ENCODE results near the gene MAJIN. TPM values are rescaled to one million over a fixed set of nuclear protein-coding genes. Genes with fewer than 3 reads are reported as not detected.

The MAJIN gene
- total RNA-seq, 2 donors from 2014 or later, result not detected

DNA sequence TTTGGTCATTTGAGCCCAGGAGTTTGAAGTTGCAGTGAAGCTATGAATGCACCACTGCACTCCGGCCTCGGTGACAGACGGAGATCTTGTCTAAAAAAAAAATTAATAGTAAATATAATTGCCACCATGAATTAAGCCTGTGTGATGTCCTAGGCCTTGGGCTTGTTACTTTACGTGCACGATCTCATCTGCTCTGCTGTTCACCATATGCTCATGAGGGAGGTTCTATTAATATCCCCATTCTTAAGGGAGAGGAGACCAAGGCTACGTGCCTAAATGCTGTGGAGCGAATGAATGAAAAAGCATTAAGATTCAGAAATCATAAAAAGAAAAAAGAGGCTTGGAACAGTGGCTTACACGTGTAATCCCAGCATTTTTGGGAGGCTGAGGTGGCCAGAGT, 52.3 kb downstream of the MAJIN start:
- ATAC-seq (no peak), DNase-seq (no peak)
- intact Hi-C loops (cut with DNase I, micrococcal nuclease), result no loop called here

DNA sequence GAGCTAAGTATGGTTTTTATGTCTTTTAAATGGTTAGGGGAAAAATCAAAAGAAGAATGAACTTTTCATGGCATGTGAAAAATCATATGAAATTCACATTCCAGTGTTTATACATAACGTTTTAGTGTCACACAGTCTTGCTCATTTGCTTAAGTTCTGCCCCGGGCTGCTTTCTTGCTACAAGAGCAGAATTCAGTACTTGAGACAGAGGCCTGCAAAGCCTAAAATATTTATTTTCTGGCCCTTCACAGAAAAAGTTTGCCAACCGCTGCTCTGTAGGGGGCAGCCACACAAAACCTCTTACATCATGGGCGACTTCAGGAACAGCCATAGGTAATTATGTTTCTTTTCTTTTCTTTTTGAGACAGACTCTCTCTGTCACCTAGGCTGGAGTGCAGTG, 53.9 kb downstream of the MAJIN start:
- ATAC-seq (no peak), DNase-seq (no peak)
- intact Hi-C loops (cut with DNase I, micrococcal nuclease), result no loop called here

DNA sequence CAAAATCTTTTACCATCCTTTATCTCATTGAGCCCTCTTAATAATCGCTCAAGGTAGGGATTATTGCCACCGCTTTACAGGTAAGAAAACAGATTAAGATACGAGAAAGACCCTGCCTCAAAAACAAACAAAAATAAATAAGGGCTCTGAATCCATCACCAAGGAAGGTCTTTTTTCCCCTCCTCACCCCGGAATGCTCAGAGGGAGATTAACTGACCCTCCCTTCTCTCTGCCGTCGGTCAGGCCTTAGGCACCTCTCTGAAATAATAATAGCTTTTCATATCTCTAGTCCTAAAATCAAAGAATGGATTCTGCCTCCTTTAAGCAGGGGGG, 54.3 kb downstream of the MAJIN start:
- ATAC-seq, result no peak
- intact Hi-C loops (cut with DNase I, micrococcal nuclease), result no loop called here

DNA sequence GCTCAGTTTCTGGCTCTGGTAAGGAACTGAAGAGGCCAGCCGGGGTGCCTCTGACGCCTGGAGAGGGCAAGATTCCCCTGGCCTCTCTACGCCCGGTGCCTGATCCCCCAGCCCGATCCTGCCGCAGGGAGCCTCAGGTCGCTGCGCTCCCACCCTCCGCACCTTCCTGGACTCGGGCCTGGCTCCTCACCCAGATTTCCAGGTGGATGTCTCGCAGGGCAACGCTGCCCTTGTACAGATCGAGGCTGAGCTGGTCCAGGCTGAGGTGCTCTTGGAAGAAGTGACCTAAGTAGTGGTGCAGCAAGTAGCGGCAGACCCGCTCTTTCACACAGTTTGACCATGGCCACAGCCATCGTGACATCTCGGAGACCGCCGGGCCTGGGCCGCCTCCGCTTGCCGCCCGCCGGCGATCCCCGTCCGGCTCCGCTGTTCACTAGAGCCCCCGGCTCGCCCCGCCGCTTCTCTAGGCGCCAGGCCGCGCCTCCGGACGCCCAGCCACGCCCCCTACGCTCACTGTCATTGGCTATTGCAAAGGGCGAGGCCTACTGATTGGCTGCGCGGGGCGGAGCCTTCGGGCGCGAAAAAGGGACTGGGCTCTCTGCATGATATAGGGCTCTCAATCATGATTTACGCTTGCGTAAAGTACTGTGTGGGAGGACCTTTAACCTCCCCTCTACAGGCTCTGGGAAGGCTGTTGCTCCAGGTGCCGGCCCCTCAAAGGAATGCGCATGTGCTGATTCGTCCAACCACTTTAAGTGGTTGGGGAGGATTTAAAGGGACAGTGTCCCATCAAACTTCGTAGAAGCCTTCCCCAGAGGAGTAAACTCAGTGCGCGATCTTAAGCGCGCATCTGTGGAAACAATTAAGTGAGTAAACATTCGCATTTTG, 54.9 kb downstream of the MAJIN start, which contains the start of gene ATG2A:
Gene ATG2A (minus strand): TSS at position 435 of the 888 bp plus-strand sequence. CDS start 74 bp downstream, at position 361.
- intact Hi-C loops (cut with DNase I, micrococcal nuclease), result no loop called here
- ATAC-seq (peak; percentile 93), DNase-seq (peak; percentile 99 to 100)

More for the DNA sequence above, 54.3 kb downstream of the MAJIN start:
- no peak for DNase-seq

DNA sequence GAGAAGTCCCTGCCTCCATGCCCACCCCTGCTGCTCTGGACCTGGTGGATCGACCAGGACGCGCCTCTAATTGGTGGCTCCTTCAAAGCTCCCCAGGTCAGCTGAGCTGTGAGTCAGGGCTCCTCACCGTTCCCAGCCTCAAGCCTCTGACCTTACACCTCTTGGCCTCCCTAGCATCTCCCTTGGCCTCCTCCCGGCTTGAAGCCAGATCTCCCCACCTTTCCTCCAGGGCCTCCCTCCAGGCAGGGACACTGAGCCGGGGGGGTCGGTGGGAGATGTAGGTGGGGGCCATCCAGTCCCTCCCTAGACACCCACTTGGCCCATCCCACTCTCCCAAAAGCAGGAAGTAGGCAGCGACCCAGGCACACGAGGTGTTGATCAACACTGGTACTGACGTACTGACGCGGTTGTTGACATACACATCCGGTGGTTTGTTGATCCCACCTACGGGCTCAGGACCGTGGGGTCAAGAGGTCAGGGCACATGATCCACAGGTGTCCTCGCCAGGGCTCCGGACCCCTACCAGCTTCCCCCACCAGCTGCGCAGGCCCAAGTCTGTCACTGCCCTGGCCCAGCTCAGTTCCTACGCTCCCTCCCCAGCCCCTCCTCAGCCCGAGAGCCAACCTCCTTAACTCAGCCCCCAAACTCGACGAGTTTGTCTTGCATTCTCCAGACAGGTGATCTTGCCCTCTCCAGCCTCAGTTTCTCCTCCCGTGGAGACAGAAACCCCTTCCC, 55.7 kb downstream of the MAJIN start:
- DNase-seq, result peak; percentile 52 to 67
- intact Hi-C loops (cut with DNase I, micrococcal nuclease), result no loop called here
- ATAC-seq, result peak; percentile 28

DNA sequence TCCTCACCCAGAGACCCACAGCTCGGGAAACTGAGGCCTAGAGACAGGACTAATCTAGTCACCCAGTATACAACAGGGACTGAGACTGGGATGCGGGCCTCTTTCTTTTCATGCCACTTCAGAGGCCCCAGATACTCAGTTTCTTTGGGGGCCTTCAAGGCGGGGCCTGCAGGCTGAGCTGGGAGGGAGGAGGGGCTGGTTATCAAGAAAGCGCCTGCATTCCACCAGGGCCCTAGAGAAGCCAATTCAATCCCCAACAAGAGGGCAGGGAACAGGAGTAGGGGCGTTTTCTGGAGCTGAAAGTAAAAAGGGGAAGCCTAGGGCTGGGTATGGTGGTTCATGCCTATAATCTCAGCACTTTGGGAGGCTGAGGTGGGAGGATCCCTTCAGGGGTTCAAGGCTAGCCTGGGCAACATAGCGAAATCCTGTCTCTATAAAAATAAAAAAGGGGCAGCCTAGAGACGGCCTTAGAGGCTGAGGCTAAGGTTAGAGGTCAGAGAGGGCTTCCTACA, 56.5 kb downstream of the MAJIN start:
- no peak for DNase-seq
- no peak for ATAC-seq
- intact Hi-C loops (cut with DNase I, micrococcal nuclease), result no loop called here

DNA sequence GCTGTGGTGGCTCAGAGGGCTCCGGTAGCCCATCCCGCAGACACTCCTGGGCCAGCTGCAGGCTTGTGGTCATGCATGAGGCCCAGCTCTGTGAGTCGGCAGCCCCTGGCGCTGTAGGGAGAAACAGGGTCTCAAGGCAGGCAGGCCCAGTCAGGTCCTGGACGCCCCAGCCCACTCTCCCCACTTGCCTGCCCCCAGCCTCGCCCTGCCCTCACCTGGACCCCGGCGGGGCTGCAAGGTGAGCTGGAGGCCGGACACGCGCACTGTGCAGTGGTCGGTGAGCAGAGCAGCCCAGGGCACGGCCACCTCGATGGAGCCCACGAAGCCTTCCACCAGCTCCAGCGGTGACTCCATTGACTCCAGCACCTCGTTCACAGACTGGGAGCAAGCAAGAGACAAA, 57.8 kb downstream of the MAJIN start:
- DNase-seq (no peak), ATAC-seq (no peak)
- intact Hi-C loops (cut with DNase I, micrococcal nuclease), result no loop called here

DNA sequence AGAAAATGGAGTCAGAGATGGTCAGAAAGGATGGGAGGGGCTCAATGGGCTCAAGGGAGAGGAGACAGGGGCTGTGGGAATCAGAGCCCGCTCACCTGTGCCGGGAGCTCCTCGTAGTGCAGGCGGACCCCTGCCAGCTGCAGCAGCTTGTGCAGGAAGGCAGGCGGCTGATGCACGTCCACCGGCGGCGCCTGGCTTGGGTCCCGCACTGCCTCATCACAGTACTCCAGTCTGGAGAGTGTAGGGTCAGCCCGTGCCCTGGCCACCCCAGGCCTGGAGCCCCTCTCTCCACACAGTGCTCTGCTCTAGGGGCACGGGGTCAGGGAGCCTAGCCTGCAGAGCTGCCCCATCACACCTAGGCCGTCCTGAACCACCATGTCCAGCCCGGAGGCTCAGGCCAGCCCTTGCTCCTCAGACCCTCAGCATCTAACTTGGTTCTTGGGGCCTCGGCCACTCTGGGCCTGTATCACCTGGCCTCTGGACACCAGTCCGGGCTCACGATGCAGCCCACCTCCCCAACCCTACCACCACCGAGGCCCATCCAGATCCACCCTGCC, 58.7 kb downstream of the MAJIN start:
- ATAC-seq (no peak), DNase-seq (no peak)
- intact Hi-C loops (cut with DNase I, micrococcal nuclease), result no loop called here

DNA sequence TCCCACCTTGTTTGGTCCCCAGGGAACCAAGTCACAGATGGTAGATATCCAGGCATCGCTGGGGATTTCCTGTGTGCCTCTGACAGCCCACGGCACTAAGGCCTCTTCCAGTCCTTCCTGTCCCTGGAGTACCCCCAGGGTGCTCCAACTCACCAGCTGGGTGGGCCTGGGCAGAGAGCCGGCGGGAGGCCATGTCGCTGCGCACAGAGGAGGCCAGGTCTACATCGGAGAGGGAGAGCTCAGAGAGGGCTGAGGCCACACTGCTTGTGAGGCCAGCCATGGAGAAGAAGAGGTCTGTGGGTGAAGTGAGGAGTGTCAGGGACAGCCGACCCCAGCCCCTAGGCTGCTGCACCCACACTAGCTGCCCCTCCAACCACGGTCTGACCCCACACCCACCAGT, 60.2 kb downstream of the MAJIN start:
- no peak for DNase-seq
- no peak for ATAC-seq
- intact Hi-C loops (cut with DNase I, micrococcal nuclease), result no loop called here

DNA sequence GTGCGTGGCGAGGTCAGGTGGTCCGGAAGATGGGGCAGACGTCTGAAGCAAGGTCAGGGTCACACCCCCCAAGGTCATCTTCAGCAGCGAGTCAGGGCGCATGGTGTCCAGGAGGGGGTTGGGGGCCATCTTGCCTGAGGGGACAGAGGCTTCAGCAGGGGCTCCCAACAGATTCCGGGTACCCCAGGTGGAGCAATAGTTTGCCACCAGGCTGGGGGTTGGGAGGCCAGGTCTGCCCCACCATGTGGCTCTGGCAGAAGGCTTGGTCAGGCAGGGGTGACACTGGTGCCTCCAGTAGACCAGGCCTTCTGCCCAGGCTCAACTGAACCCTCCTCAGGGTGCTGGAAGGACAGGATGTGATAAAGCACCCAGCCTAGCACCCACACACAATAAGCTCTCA, 60.8 kb downstream of the MAJIN start:
- DNase-seq (no peak), ATAC-seq (no peak)
- intact Hi-C loops (cut with DNase I, micrococcal nuclease), result no loop called here

DNA sequence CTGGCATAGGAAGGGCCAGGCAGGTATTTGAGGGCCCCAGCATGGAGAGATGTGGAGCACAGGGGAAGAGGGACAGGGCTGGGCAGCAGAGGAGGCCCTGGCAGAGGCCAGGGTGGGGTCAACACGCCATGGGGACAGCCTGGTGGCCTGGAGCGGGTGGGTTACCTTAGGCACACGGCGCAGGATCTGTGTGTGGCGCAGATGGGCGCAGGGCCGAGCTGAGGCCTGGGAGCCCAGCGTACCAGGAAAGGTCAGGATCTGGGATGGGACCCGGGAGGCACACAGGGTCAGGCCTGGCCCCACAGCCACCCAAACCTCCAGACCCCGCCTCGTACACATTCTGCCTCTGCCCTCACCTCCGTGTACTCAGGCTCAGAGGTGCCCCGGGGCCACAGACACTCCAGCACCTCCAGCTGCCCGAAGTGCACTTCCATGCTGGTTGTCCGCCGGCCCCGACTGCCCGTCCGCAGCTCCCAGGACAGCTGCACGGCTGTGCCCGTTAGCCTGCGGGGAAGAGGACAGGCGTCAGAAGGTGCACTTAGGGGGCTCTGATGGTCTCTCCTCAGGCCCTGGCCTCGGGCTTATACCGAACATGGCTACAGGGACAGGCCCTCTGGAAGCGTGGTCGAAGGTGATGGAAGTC, 61.3 kb downstream of the MAJIN start:
- no peak for ATAC-seq
- intact Hi-C loops (cut with DNase I, micrococcal nuclease), result no loop called here
- no peak for DNase-seq

DNA sequence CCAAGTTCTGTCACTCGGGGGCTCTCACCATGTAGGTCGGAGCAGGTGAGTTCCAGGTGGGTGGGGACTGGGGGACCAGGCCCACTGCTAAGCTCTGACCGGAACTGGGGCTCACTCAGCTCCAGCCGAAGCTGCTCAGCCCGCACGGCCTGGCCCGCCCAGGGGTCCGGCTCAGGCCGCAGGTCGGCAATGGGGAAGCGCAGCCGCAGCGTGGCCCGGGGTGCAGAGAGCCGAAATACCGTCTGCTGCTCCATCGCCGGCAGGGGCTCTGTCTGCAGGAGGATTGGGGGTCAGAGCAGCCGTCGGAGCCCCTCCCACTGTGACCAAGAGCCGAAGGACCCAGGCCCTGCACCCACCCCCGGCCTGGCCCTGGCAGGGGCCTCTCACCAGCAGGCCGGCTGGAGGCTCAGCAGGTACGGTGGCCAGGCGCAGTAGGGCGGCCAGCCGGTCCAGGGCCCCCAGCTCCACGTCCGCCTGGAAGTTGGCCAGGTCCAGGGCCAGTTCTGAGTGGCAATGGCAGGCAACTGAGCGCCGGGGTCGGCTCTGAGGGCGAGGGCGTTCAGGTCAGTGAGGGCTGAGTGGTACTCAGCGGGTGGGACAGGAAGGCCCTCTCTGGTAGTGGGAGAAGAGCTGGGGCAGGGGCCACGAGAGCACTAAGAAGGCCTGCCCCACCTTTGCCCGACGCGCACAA, 62.1 kb downstream of the MAJIN start:
- no peak for DNase-seq
- ATAC-seq, result no peak
- intact Hi-C loops (cut with DNase I, micrococcal nuclease), result no loop called here

DNA sequence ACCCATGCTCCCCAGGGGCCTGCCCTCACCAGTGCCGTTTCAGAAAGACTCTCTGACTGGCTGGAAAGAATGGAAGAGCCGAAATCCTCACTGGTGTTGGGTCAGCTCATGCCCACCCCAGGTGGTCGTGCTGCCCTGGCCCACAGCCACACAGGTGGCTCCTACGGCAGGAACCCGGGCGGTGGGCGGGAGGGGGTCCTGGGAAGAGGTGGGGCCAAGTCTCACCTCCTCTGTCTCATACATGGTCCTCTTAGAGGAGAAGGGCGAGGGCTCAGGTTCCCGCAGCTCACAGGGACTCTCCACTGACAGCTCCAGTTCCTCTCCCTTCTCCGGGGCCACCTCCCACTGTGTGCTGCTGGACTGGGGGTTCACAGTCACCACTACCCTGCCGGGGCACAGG, 63.1 kb downstream of the MAJIN start:
- ATAC-seq (no peak), DNase-seq (no peak)
- intact Hi-C loops (cut with DNase I, micrococcal nuclease), result no loop called here

DNA sequence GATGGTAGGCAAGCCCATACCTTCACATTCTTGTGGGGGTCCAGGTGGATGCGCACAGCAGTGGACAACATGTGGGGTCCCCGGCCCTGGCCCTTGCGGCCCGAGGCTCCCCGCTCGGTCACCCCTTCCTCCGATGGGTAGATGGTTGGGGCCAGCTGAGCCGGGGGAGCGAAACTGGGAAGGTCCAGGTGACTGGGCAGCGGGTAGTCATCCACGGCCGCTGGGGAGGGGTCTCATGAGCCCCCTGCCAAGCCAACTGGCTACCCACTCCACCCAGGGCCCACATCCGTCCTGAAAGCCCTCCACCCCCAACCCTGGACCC, 65.6 kb downstream of the MAJIN start:
- no peak for ATAC-seq
- no peak for DNase-seq
- intact Hi-C loops (cut with DNase I, micrococcal nuclease), result no loop called here

DNA sequence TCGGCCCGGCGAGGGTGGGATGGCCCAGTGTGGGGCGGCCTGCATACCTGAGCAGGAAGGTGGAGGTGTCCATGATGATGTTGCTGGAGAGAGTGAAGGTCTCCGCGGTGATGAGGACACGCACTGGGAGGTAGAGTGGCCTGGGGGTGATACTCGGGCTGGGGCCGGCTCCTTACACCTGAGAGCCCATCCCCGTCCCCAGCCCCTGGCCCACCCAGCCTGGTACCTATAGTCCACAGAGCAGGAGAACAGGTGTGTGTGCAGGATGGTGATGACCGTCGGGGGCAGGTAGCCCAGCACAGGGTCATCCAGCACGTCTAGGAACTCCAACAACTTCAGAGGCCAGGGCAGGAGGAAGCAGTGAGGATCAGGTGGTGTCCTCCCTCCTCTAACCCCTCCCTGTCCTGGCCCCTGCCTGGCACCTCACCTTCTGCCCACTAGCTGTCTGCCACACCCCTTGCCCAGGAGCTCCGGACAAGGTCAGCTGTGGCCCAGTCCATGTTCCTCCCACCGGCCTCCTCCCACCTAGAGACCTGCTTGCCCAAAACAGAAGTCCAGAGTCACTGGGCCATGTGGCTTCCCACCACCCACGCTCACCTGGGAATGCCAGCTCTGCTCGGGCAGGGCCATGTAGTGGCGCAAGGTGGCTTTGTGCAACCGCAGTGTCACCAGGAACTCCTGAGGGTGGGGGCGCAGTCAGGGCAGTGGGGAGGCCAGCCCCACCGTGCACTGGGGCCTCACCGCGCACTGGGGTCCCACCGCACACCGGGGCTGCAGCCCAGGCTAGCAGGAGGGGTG, 66.2 kb downstream of the MAJIN start:
- intact Hi-C loops (cut with DNase I, micrococcal nuclease), result no loop called here
- DNase-seq, result no peak
- peak; percentile 38 for ATAC-seq

DNA sequence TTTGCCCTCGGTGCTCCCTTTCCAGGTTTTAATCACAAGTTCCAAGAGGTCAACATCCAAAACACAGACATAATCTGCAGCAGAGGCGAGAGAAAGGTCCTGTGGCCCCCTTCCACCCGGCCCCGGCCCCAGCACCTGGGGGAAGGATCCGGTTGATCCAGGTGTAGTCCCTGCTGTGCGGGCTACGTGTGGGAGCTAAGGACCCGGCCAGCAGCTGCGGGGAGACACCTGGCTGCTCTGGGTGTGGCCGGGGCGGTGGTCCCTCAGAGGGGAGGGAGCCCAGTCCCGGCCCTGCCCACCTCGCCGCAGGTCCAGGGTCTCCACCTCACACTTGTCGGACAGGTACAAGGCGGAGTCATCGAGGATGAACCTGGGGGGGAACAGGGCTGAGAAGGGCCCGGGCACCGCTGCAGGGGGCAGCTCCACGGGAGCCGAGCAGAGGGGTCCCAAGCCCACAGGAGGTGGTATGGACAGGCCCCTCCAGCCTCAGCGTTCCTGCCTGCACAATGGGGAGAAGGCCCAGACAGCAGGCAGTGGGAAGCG, 68.5 kb downstream of the MAJIN start:
- ATAC-seq (no peak), DNase-seq (no peak)
- intact Hi-C loops (cut with DNase I, micrococcal nuclease), result no loop called here

DNA sequence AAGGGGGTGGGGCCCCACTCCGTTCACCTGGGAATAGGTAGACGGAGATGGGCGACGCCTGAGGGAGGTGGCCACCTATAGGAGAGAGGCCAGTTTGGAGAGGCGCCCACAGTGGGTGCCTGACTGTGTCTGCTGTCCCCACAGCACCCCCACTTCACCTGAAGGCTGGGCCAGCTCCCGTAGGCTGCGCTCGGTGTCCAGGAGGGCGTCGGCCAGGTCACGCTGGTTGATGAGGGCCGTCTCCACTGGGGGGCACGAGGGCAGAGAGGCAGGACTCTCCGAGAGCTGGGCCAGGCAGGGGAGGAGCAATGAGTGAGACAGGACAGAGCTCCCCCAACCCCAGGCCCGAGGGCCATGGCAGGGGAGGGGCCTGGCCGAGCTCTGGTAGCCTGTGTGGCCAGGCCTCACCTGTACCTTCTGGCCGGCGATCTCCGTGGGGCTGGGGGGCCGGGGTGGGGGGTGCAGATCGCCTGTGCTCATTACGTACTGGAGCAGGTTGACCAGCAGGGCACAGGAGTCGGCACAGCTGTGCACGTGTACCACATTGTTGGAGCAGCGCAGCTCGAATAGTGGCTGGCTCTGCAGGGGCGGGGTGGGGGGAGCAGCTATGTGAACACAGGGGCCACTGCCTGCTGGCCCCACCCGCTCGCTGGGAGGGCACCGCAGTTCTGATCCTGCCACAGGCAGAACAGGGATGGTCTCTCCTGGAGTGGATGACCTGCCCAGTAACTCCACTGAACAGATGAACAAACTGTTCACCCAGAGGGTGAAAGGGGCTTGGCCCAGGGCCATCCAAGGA, 69.6 kb downstream of the MAJIN start:
- intact Hi-C loops (cut with DNase I, micrococcal nuclease), result no loop called here
- DNase-seq (no peak), ATAC-seq (no peak)

All from left colon (tissue), 2 donors.